Amygdala (tissue), 56 donors: ENCODE results near the gene ADAMTSL2.

Experiments used
- DNase-seq, 56 donors: peaks; one replicate each; lab custom pipeline; 2025; lab: John Stamatoyannopoulos, UW

The ADAMTSL2 gene

DNA sequence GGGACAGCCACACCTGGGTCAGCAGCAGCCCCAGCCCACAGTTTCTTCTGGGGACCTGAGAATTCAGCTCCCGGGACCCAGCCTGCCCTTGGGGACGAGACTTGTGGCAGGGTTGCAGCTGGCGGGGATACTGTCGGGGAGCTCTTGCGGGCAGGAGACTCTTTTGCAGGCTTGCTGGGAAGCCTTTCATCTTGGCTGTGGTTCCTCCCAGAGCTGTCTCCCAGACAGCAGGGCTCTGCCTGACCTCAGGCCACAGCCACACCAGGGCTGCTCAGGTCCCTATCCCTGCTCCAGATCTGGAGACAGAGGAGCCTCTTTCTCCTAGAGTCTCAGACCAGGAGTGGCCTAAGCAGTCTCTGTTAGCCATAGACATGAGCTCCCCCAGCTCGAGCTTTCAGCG lies 5.0 kb upstream of the ADAMTSL2 start:
- no peak for DNase-seq

DNA sequence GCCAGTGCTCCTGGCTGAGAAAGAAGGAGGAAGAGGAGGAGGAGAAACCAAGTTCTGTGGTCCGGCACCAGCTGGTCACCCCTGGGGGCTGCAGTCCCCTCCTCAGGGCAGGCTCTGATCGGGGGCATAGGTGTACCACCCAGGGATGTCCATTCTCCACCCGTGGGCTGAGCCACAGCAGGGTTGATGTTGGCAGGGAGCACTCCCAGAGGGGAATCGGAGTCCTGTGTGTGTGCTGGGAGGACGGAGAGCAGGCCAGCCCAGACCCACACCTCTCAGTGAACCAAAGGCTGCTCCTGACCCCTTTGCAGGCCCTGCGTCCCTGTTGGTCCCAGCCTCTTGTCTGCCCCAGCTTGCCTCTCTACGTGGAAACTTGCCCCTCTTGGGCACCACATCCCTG lies 4.6 kb upstream of the ADAMTSL2 start:
- no peak for DNase-seq

DNA sequence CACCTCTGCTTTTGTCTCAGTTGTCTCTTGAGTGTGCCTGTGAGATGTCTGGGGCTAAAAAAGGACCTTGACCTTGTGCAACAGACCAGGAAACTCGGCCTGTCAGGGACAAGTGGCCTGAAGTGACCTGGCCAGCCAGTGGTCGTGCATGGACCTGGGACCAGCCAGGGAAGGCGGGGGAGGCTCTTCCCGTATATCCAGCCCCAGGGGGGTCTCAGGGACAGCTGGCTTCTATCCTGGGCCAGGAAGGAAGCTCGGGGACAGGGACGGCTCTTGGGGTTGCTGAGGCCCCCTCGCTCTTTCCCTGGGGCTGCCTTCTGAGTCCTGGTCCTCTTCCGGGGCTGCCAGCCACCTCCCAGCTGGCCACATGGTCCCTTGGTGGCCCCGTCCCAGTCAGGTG lies 3.2 kb upstream of the ADAMTSL2 start:
- no peak for DNase-seq

DNA sequence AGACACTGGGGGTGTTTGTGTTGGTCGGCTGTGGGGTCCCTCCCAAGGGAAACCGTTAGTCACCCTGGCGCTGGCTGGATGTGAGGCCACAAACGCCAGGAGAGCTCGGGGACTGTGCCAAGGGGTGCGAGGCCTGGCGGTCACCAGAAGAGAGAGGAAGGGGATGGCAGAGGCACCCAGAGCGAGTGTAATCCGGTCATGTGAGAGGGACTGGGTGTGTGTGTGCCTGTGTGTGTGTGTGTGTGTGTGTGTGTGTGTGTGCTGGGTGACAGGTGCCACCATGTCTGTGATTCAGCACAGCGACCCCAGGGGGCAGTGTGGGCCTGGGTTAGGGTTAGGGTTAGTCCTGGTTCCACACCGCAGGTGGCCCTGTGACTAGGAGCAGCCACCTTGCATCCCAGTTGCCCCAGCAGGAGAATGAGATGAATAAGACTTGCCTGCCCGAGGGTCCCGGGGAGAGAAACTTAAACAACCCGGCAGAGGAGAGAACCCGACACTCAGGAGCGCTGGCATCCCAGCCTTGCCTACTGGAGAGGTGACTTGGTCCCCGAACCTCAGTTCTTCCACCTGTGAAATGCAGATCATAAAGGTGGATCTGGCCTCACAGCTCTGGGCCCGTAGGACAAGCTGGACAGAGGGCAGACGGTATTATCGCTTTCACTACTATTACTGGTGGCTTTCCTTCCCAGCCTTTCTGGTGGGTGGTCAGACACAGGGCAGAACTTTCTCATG lies 1.4 kb upstream of the ADAMTSL2 start:
- DNase-seq, result peak in 36 of 56 donors; percentile 5 to 74 (median 49)

DNA sequence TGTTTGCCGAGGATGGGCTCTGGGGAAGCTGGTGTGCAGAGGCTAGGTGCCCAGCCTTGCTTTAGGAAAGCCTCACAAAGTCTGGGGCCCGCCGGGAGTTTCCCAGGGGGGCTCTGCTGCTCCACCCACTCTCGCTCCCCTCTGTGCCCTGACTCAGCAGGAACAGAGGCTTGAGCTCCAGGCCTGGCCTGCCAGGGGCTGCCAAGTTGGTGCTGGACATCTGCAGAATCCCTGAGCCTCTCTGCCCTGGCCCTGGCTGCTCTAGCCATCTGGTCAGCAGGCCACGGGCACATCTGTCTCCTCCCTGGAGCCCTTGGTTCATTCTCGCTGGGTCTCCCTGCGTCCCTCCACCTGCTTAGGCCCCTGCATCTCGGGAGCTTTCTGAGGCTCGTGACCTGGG lies 647 bp upstream of the ADAMTSL2 start:
- peak in 8 of 56 donors; percentile 18 to 59 (median 38) for DNase-seq

DNA sequence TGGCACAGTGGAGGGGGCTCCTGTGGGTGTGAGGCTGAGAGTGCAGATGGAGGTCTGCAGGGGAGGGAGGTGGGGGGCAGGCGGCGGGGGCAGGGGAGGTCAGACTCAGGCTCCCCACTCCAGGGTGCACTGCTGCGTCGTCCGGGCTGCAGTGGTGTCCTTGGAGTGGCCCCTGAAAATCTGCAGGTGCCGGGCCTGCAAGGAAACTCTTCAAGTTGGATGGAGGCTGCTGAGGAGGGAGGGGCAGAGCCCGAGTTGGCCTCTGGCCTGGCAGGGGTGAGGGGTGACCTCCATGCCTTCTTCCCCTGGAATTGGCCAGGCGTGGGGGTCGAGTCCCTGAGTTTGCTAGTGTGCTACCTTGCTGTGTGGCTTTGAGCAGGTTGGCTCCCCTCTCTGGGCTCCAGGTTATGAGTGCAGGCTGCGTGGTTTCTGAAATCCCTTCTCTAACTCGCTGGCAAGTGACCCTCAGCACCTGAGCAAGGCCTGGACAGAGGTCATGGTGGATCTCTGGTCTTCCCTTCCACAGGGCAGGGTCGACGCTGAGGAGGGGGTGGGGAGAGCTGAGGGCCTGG lies 888 bp downstream of the ADAMTSL2 start:
- DNase-seq, result peak in 2 of 56 donors; percentile 10 to 16

DNA sequence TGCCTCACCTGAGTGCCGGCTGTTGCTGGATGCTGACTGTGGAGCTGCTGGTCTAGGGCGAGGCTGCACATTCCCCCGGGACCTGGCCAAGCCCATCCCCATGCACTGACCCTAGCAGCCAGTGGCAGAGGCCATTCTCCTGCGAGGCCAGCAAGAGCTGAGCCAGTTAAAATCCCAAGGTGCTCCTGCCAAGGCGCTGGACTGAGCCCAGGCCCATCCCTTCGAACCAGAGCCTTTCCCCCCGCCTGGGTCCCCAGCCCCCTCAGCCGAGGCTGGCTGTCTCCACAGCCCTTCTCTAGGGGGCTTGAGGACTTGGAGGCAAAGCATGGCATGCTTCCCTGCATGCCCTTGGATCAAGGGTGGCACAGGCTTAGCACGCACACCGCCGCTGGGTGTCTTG lies 1.6 kb downstream of the ADAMTSL2 start:
- DNase-seq, result peak in 1 of 56 donors; percentile 8

DNA sequence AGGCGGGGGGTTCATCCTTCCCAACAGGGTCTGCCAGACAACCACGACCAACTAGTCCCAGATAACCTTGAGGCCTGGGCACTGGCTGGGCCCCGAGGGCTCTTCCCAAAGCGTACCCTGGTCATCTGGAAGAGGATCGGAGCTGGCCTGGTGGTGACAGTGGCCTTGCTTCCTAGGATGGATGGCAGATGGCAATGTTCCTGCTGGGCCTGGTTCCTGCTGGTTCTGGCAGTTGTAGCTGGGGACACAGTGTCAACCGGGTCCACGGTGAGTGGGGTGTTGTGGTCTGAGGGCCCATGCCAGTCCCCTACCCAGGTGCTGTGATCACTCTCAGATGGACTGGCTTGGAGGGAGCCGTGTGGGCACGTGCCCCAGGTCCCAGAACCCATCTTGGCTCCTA lies 2.0 kb downstream of the ADAMTSL2 start:
- DNase-seq, result no peak

DNA sequence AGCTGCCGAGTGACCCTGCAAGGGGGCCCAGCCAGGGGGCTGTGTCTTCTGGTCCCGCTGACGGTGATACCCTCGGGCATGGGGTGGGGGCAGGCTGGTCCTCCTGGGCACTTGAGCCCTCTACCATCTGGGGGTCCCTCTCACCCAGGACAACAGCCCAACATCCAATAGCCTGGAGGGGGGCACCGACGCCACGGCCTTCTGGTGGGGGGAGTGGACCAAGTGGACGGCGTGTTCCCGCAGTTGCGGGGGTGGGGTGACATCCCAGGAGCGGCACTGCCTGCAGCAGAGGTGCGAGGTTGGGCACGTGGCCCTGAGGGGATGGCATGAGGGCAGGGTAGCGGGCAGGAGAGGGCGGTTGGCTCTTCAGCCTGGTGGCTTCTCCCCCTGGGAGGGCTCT lies 2.8 kb downstream of the ADAMTSL2 start:
- DNase-seq, result no peak

DNA sequence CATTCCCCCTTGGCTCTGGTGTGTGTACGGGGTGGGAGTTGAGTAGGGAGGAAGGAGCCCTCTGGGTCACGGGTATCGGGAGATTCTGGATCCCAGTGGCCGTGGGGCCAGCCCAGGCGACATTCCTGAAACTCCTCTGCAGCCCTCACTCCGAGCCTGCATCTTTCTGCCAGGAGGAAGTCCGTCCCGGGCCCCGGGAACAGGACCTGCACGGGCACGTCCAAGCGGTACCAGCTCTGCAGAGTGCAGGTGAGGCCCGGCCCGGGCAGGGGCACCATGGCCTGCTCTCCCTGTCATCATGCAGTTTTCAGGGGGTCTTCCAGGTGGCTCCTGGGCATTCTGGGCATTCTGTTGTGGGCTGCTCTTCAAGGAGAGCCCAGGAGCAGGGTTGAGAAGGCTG lies 3.7 kb downstream of the ADAMTSL2 start:
- DNase-seq, result no peak

DNA sequence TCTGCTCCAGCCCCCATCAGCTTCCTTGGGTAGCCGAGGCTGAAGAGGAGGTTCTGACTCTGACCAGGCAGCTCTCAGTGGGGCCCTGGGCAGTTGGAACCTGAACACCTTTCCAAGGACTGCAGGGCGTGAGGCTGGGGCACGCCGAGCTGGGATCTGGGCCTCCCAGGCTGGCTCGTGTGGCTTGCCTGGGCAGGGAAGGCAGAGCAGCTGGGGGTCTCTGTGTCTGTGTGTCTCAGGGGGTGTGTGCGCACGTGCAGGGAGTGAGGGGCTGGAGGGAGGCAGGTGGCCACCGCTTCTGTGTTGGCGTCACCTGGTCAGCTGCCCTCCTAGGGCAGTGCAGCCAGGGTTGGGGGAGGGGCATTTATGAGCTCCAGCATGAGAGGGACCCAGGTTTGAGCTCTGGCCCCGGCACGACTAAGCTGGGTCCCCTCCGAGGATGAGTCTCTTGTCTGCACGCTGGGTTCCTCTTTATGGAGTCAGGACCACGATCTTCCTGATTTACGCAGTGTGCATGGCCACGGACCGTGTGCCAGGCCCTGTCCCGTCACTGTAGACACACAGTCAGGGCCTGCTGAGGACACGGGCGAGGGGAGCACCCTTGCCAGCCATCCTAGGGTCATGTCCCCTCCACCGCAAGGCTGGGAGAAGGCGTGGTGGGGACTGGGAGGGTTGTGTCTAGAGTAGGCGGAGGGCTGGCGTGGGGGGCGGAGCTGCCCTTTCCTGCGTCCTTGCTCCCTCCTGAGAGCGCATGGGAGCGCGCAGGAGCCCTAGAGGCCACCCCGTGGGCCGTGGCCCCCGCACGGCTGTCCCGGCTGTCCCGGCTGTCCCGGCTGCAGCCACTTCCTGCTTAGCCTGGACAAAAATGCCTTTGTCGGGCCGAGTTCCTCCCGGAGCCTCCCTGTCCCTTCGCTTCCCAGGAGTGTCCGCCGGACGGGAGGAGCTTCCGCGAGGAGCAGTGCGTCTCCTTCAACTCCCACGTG lies 4.6 kb downstream of the ADAMTSL2 start:
- peak in 22 of 56 donors; percentile 13 to 64 (median 38) for DNase-seq

DNA sequence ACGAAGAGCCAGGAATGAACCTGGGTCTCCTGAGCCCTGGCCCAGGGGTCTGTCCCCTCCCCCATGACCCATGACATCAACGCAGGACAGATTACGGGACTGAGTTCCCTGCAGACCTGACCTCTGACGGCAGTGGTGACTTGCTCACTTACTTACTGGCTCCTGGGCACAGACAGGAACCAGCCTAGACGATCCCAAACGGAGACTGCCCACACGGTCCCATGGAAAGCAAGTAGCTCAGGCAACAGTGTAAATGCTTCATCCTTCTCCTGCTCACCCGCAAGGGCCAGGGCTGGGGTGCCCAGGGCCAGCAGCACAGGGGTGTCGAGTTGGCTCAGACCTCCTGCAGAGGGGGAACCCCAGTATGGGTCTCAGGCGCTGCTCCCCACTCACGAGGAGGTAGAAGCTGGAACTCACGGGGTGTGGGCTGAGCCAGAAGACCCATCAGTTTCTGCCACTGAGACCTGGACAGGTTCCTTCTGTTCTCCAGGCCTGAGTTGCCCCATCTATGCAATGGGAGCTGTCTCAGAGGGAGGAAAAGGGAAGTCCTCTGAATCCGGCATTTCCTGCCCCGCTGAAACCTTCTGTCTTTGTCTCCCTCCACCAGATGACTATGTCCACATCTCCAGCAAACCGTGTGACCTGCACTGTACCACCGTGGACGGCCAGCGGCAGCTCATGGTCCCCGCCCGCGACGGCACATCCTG lies 5.6 kb downstream of the ADAMTSL2 start:
- DNase-seq, result peak in 1 of 56 donors; percentile 21

DNA sequence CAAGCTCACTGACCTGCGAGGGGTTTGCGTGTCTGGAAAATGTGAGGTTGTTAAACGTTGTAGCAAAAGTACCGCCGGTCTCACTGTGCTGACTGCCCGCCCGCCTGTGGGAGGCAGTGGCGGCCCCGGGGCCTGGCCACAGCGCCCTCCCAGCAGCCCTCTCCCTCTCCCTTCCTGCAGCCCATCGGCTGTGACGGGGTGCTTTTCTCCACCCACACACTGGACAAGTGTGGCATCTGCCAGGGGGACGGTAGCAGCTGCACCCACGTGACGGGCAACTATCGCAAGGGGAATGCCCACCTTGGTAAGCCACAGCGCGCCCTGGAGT lies 6.2 kb downstream of the ADAMTSL2 start:
- DNase-seq, result no peak

DNA sequence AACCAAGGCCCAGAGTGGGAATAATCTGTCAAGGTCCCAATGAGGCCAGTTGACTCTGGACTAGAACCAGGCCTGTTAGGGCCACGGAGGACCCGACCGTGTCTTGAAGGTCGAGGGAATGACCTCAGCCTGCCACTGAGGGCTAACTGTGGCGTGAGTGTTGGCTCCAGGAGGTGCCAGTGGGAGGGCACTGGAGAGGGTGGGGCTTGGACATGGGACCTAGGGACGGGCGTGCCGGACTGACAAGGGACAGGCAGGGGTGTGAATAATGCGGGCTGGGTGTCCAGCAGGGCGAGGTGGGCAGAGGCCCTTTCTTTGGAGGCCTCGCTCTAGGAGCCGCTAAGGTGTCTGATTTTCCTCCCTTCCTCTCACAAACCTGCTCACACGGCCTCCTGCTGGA lies 7.5 kb downstream of the ADAMTSL2 start:
- DNase-seq, result no peak

DNA sequence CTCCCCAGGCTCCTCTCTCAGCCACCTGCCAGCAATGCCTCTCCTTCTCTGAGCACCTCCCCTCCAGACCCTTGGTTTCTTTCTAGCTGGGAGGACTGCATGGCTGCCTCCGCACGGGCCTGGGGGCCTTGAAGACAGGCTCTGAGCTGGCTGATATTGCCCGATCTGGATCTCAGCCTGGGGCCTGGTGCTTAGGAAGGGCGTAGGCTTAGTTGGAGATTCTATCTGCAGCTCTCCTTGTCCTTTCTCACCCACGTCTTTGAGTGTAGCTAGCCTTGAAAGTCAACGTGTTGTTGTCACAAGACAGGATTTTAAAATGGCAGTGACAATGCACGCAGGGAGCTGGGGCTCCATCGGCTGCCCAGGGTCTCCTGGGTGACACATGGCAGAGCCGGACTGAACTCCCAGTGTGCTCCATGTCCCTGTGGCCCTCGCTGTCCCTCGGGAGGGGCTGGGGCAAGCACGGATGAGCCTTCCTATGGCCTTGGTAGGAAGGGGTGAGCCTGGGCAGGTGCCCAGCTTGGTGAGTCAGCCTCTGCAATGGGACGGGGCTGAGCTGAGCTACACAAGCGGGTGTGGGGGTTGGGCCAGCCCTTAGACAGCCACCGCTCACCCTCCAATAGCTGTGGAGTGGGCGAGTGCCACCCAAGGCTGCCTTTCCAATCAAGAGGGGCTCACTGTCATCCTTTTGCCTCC lies 9.4 kb downstream of the ADAMTSL2 start:
- DNase-seq, result no peak

DNA sequence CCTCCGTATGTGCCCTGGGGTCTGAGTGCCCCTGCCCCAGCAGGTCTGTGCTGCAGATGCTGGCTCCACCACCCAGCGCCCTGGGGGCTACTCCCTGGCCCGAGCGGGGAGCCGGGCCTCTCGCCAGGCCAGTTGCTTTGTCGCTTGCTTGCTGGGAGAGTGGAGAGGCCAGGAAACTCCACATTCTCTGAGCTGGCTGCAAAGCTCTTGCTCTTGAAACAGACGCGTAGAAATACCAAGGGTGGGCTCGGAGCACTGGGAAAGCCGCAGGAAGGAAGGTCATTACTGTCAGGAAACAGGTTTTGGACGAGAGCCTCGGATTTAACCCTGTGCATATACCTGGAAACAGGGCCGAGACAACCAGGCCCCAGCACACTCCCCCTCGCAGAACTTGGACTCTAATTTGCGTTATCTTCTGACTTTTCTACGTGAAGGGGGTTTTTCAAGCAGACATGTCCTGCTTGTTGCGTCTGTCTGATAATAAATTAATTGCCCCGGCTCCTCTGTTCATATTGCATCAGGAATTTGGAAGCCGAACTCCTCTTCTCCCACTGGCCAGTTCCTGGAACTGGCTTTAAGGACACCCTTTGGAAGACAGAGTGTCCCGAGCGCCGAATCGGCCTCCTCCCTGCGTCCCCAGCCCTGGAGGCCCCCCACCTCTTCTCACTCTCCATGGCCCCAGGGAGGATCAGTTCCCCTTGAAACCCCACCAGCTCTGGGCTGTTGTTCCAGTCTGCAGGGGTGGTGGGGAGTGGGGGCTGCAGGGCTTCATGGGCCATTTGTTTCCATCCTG lies 11.2 kb downstream of the ADAMTSL2 start:
- no peak for DNase-seq

DNA sequence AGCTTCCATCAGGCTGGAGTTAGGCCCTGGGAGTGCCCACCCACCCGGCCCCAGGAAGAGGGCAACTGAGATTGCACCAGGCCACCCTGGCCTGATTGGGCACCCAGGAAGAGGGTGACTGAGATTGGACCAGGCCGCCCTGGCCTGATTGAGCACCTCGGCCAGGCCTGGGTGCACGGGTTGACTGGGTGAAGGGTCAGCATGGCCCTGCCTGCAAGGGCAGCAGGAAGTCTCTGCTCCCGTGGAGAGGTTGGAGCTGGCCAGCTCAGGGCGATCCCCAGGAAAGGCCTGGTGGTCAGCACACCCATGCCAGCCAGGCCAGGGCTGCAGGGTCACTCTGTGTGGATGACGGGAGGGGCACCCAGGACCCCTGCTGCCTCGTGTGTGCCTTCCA lies 11.8 kb downstream of the ADAMTSL2 start:
- DNase-seq, result no peak

DNA sequence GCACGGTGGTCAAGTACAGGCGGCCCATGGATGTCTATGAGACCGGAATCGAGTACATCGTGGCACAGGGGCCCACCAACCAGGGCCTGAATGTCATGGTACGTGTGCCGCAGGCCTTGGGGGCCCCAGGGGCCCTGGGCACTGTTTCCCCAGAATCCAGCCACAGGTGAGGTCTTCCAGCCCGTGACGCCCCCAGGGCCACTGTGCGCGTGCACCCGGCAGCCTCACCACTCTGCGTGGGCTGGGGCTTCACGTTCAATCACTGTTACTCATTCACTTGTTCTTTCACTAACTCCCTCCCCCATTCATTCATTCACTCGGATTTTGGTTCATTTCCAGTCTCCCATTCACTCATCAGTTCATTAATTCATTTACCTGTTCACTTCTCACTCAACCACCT lies 12.6 kb downstream of the ADAMTSL2 start:
- no peak for DNase-seq

DNA sequence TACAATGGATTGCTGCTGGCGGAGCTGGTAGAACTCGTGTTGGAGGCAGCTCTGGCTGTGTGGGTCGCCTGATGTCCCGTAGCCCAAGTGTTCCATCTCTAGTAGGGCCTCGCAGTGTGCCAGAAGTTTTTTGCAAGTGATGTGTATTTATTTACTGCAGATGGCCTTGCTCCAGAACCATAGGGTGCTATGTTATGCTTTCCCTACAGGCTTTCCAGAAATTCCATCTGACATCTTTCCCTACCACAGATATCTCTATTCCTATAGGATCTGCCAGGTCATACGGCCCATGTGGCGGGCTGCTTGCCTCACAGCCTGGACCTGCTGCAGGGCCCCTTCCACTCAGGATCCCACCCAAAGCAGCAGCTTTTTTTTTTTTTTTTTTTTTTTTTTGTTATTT lies 16.9 kb downstream of the ADAMTSL2 start:
- DNase-seq, result no peak
